ENCODE results near the gene SHISA6.

Gene SHISA6

DNA sequence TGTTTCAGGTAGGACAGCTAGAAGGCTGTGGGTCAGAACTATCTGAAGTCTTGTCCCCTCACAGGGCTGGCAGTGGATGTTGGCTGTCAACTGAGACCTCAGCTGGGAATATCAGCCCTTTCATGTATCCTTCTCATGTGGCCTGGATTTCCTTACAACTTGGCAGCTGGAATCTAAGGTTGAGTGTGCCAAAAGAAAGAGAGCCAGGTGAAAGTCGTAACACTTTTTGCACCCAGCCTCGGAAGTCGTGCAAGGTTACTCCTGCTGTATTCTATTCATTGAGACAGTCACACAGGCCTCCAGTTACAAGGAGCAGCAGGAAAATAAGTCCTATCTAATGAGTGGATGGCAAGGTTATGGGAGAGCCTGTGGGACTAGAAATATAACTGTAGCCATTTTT is 304.7 kb downstream of the SHISA6 start:
- no peak for DNase-seq

DNA sequence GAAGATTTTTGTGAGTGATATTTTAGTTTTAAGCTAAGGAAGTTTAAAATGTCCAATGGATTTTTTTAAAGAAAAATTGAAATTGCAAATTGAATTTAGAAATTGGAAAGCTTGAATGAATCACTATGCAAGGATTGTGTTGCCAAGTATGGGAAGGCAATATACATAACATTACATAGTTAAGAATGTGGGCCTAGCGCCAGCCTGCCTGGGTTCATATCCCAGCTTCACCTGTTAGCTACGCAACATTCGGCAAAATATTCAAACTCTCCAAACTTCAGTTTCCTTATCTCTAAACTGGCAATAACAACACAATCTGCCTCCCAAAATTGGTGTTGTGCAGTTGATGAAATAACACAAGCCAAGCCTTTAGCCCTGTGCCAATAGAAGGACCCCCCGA is 306.8 kb downstream of the SHISA6 start:
- DNase-seq = no peak

DNA sequence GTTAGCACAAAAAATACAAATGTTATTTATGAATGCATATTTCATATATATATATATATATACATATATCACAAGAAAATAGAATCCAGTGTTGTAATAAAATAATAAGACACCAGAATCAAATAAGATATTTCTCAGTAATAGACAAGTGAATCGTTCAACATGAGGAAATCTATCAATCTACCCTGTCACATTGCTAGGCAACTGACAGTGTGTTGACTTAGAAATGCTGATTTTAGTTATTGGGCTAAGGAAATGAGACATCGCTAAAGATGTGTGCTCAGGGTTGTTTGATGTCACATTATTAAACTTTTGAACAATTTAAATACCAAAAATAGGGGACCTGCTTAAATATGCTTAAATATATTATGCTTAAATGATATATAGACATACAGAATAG is 307.4 kb downstream of the SHISA6 start:
- no peak for DNase-seq

DNA sequence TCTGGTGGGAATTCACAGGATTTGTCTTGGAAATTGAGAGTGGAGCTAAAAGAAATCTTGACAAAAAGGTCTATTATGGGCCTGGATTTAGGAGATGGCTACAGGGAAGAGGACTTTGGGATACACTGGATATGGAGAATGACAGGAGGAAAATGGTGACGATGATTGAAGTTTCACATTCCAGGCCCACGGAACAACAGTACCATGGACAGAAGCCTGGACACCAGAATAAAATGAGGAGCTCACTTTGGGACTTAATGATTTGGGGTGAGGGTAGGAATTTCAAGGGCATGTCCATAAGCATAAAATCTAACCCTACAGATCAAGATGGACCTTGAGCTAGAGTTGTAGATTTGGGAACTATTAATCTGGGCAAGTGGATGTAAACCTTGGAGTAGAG is 309.4 kb downstream of the SHISA6 start:
- no peak for DNase-seq

DNA sequence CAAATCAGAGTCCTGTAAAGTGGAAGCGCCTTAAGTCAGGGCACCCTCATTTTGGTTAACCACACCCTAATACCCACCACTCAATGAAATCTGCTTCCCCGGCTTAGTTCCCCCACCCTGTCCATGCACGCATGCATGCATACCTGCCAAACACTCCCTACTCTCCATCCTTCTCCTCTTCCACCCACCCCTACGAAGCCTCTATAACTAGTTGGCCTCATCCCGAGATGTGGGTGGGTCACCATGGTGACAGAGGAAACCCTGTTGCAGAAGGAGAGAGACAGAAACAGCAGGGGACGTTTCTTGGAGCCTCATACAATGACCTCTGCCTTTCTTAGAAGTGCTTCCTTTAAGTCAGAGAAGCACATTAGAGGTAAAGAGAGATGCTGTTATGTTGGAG is 310.4 kb downstream of the SHISA6 start:
- DNase-seq = no peak

DNA sequence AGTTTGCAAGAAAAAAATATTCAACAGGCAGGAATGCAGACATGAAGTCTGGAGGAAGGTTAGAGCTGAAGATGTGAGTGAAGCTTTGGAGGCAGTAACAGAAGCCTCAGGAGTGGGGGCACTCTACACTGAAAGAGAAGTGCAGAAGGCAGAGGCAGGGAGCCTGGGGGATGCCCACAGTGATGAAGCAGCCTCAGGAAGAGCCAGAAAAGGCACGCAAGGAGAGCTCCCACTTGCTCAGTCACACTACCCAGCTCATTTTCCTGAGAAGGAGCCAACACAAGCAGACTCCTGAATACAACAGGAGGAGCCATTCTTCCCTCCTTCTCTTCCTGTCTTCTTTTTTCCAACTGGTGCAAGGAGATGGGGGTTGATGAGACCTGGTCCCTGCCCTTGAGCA is 312.1 kb downstream of the SHISA6 start:
- no peak for DNase-seq

DNA sequence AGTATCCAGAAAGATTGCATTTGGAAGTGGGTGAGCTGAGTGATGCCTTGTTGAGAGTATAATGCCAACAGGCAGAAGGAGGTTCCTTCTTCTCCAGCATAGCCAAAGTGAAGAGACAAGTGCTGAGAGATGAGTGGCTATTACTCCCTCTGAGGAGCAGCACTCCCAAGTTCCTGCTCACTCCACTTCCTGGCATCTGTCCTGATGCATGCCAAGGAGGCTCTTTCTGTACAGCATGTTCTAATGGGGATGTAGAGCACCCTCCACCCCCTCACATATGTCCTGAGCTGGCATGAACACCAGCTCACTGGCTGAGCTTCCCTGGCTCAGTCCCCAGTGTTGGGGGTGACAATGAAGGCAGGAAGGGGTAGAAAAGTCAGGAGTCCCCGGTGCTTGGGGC is 313.0 kb downstream of the SHISA6 start:
- DNase-seq = no peak

DNA sequence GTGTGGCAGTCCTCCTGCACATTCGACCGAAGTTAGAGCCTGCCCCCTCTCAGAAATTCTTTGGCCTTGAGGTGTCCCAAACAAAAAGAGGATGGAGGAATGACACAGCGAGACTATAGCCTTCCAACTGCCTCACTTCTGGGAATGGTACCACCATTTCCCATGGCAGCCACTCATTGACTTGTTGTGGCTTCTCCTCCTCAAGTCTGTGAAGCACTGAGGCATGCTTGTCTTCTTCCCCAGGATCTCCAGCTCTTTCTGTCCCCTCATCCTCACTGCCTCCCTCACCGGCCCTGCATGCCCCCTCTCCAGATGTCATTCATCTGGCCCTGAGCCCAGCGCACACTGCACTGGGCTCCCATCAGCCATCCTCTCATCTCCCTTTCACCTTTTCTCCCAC is 313.5 kb downstream of the SHISA6 start:
- DNase-seq = no peak

DNA sequence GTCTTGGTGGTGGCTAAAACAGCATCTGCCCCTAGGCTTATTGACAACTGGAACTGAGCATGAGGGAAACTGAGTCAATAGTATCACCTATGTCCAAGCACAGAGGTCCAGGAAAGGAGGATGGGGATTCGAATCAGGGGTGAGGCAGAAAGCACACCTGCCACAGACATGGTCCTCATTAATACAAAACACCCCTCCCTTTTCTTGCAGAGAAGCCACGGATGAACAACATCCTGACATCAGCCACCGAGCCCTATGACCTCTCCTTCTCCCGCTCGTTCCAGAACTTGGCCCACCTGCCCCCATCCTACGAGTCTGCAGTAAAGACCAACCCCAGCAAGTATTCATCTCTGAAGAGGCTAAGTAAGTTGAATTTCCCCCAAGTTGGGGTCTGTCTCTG is 314.5 kb downstream of the SHISA6 start:
- no peak for DNase-seq

DNA sequence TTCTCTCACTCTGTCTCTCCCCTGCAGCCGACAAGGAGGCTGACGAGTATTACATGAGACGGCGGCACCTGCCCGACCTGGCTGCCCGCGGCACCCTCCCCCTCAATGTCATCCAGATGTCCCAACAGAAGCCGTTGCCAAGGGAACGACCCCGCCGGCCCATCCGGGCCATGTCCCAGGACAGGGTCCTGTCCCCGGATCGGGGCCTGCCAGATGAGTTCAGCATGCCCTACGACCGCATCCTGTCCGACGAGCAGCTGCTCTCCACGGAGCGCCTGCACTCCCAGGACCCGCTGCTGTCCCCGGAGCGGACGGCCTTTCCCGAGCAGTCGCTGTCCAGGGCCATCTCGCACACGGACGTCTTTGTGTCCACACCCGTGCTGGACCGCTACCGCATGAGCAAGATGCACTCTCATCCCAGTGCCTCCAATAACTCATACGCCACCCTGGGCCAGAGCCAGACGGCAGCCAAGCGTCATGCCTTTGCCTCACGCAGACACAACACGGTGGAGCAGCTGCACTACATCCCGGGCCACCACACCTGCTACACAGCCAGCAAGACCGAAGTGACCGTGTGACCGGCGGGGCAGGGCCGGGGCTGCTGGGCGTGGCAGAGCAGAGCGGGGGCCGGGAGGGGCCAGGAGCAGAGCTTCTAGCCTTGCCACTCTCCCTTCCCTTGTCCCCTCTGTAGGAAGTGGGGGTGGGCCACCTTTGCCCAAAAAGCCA is 316.9 kb downstream of the SHISA6 start:
- DNase-seq = no peak

DNA sequence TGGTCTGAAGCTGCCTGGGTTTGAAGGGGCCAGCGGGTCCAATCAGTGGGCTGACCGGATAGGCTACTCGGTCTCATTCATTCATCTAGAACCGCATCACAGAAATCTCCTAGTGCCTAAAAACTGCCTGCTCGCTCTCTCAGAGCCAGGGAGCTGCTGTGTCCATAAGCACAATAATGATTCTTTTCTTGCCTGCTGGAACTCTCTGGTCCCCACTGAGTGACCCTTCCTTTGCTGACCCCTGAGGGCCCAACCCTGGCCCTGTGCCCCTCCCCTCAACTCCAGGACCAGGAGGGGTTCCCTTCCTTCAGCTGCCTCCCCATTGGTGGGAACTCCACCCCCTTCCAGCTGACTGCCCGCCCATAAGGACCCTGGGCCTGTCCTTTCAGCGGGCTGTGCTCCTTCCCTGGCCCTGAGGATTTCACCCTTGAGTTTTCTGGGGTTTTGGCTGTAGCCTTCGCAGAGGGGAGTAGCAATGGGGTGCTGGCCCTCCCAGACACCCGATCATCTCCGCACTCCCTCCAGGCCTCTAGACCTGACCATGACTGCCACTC is 317.7 kb downstream of the SHISA6 start:
- DNase-seq = no peak

DNA sequence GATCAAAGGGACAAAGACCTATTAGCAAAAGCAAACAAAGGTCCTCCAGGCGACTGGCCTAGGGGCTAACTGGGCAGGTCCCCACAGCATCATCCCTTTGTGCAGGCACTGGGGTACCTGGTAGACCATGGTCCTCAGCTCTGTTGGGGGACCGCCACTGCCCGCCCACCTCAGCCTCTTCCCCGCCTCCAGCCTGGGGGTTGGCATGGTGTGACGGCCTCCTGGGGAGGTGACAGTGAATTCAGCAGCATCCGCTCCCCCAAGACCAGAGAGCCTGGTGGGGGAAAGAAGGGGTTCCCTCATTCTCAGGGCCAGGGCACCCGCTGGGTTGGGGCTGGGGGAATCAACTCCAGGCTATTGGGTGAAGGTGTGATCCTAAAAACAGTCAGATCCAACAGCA is 318.6 kb downstream of the SHISA6 start:
- no peak for DNase-seq

DNA sequence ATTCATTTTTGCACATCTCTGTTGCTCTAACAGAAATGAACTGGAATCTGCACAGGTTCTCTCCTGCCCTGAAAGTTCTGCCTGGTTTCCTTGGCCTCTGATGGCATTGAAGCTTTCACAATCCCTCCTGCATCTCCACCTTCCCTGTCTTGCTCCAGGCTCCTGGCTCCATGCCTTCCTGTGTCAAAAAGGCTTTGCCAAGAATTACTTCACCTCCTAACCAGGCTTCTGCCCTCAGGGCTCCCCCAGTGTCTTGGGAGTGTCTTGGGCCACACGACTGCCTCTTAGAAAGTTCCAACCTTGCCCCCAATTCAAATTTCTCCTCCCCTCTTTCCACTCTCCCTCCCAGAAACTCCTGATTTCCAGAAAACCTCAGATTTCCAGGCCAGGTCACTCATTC is 320.3 kb downstream of the SHISA6 start:
- no peak for DNase-seq

DNA sequence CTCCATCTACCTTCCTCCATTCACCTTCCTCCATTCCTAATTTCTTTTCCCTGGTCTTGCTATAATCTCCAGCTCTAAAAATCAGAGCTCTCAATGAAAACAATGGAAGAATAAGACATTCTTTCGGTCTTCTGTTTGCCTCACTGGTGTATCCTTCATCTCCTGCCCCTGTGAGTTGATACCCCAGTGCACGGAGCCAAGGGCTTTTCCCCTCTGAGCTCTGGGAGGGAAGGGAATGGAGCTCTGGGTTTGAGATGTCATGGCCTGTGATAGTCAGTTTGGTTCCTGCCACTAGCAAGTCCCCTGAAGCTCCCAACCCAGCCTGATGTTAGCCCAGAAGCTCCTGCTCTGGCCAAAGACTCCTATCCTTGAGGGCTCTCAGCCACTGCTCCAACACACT is 320.7 kb downstream of the SHISA6 start:
- DNase-seq = no peak

DNA sequence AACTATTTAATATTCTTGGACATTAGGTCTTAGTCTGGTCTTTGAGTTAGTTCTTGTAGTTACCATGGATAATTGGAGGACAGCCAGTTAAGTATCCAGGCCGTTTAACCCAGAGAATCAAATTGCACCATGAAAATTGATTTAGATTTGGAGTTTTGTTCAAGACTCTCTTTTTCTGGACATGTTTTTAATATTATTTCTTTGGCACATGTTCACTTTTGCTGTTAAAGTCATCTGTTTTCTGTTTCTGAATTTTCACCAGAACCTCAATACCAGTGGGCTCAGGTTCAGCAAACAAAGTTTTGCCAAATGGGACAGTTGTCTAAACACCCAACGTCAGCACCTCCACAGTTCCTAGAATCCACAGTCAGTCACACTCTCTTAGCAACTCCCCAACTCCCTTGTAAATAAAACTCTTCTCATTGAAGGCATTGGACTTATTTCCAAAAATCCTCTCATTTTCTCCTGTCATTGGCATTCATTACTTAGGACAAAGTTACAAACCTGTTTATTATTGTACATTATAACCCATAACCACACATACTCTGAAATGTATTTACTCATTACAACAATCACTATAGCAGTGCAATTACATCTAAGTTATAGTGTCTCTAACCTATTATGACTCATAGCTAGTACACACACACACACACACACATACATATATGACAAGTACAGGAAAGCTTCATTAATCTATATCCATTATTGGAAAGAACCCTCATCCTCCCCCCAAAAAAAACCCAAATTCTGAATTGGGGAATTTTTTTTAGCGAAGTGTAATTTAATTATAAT is 323.8 kb downstream of the SHISA6 start:
- no peak for DNase-seq

DNA sequence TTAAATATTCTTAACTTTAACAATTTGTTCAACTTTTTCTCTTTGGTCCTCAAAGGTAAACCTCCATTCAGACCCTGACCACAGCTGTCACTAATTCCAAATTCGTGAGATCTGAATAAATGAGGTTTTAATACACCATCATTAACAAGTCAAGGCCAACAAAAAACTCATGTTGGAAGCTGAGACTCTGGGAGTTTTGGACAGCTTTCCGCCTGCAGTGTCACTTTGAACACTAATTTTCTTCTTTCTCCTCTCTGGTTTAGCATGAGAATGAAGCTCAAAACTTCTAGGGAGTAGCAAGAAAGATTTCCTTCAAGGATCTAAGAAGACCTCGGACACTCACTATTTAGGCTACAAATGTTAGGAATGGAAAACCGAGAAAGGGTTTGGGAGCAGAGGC is 324.6 kb downstream of the SHISA6 start:
- no peak for DNase-seq

DNA sequence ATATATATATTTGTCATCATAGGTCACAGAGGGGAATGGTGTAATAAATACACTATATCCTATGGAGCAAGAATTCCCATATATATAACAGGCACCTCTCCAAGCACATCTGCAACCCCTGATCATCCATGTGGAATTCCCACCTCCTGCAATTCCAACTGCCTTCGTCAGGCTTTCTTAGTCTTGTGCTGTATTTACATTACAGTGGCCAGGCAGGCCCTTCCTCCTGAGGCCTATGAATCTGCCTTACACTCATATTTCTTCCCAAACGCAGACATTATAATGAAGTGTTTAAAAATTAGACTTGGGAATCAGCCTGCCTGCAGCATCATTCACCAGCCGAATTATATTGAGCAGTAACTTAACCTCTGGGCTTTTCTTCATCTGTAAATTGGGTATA is 338.0 kb downstream of the SHISA6 start:
- no peak for DNase-seq

DNA sequence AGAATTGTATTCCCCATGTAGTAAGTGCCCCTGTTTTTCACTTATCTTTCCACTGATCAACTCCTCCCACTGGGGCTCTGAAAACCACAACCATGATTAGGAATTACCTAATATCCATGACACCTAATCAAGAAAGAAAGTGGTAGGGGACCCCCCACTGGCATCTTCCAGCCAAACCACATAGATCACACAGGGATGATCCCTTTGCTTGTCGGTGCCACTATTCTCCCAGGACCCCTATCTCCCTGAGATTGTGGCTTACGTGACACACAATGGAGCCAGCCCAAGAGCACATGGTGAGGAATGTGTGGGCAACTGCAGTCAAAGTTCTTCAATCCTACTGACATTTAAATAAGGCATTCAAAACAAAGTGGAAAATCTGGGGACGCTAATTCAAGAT is 339.7 kb downstream of the SHISA6 start:
- no peak for DNase-seq

DNA sequence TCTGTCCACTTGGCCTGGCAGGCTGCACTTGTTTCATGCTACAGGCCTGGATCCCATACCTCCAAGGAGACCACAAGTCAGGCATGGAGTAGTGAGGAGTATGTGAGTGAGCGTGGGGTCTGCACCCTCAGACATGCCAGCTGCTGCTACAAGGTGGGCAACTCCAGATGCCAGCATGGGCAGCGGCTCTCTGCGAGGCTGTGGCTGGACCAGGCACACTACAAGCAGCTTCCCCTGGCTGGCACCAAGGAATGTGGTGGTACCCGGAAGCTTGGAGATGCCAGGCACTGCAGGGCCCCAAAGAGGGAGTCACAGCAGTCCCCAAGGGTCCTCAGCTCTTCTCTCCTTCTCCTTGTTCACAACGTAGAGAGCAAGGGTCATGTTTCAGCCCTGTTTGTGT is 341.2 kb downstream of the SHISA6 start:
- no peak for DNase-seq

DNA sequence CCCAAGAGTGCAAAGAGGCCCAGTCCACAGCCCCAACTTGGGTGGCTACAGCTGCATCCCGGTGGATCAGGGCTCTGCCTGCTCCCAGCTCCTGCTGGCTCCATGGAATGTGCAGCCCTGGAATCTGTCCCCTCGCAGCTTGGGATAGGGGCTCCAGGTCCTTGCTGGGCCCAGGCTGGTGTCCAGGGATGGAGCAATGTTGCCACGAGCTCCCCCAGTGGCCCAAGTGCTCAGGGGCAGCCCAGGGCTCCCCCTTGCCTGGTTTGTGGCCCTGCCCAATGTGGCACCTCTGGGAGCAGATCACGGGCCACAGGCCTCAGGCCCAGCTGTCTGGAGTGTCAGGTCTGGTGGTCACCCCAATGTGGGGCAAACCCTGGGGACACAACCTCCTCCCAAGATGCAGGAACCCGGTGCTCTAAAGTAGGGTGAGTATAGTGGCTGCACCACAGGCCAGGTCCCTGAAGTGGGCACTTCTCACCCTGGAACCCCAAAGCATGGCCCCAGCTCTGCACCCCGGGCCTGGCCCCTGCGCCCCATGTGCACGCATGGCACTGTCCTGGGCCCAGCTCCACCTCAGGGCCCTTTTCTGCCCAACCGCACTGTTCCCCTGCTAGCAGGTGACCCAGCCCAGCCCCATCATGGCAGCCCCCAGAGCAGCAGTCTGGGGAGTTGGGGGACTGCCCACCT is 342.4 kb downstream of the SHISA6 start:
- no peak for DNase-seq

DNA sequence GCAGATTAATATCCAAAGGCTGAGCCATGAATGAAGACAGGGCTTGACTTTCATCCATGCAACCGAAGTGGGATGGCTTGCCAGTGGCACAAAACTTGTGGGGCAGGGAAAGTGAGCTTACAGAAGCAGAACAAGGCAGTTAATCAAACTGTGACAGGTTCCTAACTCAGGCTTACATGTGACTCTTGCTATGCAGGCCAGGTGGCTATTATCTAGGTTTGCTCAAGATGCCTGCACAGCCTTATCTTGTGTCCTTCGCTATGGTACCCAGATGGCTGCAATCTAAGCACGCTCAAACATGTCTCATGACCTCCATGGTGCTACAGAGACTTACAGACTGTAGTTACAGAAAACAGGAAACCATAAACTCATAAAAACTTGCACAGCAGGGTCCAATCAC is 348.7 kb downstream of the SHISA6 start:
- DNase-seq = no peak

DNA sequence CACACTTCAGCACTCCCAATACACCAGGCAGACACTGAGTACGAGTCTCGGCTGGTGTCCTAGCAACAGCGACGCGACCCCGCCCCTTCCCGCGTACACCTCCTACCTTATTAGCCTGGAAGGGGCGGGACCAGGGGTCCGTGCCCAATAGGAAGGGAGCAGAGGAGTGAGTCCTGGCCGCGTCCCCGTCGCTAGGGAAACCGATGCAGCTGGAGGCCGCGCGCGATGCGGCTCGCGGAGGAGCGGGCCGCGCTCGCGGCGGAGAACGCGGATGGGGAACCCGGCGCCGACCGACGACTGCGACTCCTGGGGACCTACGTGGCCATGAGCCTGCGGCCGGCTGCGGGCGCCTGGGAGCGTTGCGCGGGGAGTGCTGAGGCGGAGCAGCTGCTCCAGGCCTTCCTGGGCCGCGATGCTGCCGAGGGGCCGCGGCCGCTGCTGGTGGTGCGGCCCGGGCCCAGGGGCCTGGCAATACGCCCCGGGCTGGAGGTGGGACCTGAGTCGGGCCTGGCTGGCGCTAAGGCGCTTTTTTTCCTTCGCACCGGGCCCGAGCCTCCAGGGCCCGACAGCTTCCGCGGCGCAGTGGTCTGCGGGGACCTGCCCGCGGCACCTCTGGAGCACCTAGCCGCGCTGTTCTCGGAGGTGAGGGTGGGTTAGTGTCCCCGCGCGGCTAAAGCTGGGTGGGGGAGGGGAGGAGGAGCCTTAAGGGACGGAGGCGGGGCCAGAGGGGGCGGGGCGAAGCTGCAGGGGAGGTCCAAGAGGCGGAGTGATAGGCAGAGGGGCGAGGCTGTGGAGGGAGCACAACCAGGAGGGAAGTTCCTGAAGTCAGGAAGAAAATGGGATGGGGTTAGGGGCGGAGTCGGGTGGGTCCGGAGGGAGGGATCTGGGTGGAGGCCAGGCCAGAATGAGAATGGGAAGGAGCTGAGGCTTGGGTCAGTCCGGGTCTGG is 357.5 kb downstream of the SHISA6 start, which contains the start of gene DNAH9:
DNAH9 (plus strand) TSS at position 197 of the 948 bp plus-strand sequence; CDS start at position 226, 29 bp downstream.
- DNase-seq = no peak

All from CD4-positive, alpha-beta T cell treated with Interleukin-17A for 4 hours (primary cell).